NCI-H2081 (cell line): Measurements from ENCODE around the gene ZC3HAV1L.
"Not testable (repeated sequence)": the region's sequence is repeated elsewhere in the genome, so short reads cannot be mapped to it uniquely, and the experiment has no call there.

ENCODE experiments used
- DNase-seq, 2 experiments: peaks; one replicate each; lab custom pipeline; 2025; lab: John Stamatoyannopoulos, UW

The ZC3HAV1L gene

DNA sequence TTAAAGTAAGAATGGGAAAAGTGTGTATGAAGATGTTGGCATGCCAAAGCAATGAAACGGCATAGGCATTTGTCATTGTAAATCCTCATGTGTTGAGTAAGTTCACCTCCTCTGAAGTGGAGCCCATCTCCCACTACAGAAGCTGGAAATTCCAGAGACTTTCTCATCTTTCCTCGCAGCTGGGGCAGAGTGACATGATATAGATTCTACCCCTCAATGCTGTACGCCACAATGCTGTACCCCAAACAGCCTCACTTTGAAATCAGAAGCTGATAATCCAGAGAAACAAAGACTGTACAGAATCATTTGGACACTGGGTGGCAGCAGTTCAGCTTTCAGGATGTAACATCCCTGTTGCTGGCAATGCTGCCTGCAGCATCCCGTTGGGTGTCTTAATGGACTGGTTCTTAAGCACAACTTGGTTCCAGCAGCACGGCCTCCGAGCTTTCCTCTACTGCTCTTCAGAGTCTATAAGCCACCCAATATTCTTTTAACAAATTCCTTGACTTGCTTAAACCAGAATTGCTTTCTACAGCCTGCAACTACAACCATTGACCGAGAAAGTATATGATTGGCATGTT lies 18.8 kb downstream of the ZC3HAV1L start:
- peak; percentile 80 to 85 for DNase-seq

GRCh38 chr7:139011373-139011772 lies 24.5 kb downstream of the ZC3HAV1L start:
- no peak for DNase-seq

DNA sequence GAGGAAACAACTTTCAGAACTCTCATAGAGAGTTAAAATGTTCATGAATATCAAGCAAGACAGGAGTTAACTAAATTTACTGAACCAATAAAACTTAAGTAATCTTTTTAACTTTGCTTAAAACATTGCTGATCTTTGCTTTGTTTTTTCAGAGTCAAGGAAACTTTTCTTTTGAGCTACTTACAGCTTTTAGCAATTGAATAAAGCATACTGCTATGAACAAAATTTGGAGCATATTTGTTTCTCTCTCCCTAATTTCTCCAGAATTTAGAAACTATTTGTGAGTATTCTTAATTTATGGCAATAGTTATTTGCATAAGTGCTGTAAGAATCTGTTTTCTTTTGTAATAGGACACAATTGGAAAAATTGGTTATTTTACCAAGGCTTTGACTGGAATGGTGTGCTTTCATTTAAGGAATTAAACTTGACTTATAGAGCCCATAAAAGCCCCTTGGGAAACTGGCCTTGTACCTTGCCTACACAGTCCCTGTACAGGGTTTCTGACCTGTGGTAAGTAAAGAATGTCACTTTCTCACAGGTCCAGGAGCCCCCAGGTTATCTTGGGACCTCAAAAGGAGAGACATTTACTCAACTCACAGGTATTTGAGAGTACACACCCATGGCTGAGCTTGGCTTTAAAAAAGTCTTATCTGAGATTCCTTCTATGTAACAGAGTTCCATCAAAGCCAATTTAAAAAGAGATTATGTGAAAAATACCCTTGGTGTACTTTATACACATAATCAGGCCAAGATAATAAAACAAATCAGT lies 31.3 kb downstream of the ZC3HAV1L start:
- peak in 1 of 2 experiments; percentile 26 for DNase-seq

DNA sequence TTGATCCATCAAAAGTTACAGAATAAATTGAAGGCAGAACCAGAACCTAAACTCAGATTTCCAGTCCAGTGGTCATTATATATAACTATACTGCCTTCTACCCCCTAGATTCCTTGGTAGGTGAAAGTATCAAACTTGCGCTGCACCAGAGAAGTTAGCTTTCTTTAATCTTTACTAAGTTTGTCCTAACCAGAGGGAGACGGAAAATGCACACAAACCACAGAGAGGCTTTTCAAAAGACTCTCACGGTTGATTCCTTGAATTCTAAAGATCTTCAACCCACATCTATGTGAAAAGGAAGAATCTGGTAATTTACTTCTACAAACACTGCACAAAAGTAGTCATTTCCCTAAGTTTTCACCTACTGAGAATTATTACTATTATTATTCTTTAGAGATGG lies 36.4 kb downstream of the ZC3HAV1L start:
- no peak for DNase-seq

DNA sequence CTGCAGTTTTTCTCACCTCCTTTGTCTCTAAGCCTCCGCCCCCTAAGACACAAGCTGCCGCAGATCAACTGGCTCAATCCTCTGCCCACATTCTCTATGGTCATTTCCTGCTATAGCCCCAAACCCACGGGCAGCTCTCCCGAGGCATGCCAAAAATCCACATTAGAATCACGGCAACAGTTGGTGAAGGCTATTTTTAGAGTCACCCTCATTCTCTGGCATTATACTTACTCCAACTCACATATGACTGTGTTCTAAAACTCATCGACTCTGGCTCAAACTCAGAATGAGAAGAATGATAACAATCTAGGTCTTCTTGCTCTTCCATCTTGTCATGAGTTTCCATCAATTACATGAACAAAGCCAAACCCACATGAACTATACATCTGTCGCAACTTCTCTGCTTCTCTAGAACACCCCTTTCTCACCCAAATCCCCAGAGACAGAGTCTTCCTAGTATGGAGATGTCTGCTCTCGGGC lies 43.8 kb downstream of the ZC3HAV1L start:
- DNase-seq: no peak

- DNase-seq: no peak
Measured at GRCh38 chr7:138987686-138988085, 48.2 kb downstream of the ZC3HAV1L start.

DNA sequence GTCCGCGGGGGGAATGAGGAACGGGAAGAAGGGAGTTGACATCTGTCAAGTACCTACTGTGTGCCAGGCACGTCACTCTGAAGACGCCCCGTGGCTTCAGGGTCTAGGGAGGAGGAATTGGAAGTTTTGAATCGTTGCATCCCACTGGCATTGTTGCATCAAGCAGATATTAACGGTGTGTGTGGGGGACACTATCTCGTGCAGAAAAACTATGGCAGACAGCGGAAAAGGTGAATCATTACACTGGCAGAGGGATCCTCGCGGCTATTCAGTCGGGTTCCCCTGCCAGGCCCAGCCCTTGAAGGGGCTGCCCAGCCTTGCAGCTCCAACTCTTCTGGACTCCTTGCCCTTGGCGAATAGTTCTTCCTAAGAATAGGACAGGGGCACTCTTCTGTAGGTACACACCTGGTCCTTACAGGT lies 53.6 kb downstream of the ZC3HAV1L start:
- no peak for DNase-seq

- peak; percentile 68 to 77 for DNase-seq
Measured at GRCh38 chr7:138981332-138982203, 54.3 kb downstream of the ZC3HAV1L start, which contains the start of gene KIAA1549. TSS of gene KIAA1549 (minus strand) at chr7:138981389. CDS start at chr7:138981269, 120 bp downstream.

GRCh38 chr7:138980563-138981291 lies 55.1 kb downstream of the ZC3HAV1L start:
- peak in 1 of 2 experiments; percentile 35 for DNase-seq

DNA sequence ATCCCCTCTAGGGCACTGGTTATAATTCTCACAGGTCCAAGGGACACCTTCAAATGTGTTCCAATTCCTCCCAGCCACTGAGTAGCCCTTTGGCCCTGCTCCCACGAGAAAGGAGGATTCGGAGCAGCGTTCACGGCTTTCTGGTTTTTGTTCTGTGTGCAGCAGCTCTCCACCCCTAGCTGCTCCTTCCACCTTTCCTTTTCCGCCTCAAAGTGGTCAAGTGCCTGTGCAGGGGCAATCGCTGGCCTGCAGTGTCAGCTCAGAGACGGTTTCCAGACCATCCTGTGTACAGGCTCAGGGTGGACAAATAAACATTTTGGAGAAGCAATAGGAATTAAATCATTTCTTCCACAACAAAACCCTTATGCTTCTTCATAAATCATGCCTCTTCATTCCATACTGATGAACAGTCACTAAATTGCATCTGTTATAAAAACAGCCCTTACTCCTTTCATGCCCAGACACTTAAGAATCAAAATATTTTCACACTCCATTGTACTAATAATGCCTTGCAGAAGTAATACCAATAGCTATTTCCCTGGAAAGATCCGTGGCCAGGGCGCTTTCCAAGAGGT lies 55.8 kb downstream of the ZC3HAV1L start:
- DNase-seq: peak in 1 of 2 experiments; percentile 27

DNA sequence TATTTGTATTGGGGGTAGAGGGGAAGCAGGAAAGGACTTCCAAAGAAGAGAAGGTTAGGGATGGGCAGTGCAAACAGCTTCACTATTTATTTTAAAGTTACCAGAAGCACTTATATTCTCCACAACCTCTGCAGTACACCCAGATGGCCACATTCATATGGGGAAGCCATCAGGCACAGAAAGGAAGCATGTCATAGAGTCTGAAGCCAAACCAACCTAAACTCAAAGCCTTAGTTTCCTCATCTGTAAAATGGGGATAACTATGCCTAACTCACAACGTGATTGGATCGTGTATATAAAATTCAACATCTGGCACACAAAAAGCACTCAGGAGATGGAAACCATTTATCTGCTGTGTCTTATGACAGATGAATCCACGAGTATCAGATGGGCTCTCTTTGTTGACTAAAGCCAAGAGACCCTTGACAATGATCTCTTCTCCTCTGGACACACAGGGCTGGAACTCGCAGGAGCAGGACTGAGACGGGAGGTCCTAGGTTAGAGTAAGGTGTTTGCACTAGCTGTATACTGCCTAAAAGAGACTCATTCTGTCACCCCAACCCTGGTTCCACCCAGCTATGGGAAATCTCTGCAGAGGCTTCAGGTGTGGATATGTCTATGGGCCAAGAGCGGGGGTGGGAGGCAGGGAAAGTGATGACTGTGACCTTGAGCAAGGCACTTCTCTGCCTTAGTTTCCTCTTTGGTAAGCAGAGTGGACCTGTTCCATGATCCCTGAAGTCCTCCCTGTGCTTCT lies 56.4 kb downstream of the ZC3HAV1L start:
- no peak for DNase-seq

- no peak for DNase-seq
Measured at GRCh38 chr7:138978541-138979184, 57.2 kb downstream of the ZC3HAV1L start.

GRCh38 chr7:138976161-138976560 lies 59.7 kb downstream of the ZC3HAV1L start:
- not testable (repeated sequence) for DNase-seq
